Stimulated activated CD4-positive, alpha-beta T cell treated with anti-CD3 and anti-CD28 coated beads, Interleukin-2, amount 100 ng/mL, for 48 hours (primary cell): ENCODE data around the gene STRA8.
"Not testable (repeated sequence)": the region's sequence is repeated elsewhere in the genome, so short reads cannot be mapped to it uniquely, and the experiment has no call there.

Experiments
- DNase-seq, 2 donors: peaks; one replicate each; pipeline ENCODE4 v3.0.0-alpha.2; 2020

Gene STRA8

DNA sequence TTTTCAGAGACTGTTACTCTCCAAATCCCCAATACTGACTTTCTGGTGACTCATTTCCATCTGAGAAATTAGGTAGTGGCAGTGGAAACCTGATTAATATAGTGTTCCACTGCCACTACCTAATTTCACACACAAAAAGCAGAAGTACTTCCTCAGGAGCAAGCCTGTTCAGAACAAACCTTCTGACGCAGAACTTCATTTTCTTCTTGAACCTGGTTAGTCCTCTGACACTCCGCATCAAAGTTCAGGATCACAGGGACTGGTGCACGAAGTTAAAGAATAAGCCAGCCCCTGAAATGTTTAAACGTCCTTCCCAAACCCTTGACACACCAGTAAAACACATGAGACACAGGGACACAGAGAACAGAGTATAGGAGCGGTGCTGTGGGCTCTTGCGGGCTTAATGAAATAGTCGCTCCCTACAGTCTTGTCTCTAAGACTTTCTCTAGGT, 26.7 kb upstream of the STRA8 start:
- no peak for DNase-seq

DNA sequence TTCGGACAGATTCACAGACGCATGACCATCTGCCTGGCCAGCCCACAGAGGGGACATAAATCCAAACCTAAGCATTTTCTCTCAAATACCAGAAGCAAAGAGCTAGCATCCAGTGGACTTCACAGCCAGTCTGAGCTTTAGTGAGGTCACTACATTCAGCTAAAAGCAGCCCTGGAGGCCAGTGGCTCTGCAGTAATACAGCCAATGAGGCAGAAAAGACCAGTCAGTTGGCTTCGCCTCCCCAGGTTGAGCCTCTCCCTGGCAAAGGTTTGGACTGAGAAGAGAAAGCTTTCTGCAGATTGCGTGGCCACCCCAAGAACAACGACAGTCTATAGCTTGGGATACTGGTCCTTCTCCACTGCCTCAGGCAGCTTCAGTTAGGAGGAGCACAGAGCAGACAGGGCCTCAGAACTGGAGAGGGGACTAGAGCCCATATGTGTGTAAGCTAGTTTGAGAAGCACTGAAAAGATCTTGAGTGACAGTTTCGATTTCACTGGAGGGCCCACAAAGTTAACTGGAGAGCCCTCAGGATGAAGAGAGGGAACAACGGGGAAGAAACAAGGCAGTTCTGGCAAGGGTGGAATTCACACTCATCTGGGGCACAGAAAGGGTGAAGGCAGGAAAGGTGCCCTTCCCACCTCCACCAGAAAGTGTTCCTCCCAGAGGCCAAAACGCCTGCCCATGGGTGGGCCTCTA, 26.1 kb upstream of the STRA8 start:
- no peak for DNase-seq

DNA sequence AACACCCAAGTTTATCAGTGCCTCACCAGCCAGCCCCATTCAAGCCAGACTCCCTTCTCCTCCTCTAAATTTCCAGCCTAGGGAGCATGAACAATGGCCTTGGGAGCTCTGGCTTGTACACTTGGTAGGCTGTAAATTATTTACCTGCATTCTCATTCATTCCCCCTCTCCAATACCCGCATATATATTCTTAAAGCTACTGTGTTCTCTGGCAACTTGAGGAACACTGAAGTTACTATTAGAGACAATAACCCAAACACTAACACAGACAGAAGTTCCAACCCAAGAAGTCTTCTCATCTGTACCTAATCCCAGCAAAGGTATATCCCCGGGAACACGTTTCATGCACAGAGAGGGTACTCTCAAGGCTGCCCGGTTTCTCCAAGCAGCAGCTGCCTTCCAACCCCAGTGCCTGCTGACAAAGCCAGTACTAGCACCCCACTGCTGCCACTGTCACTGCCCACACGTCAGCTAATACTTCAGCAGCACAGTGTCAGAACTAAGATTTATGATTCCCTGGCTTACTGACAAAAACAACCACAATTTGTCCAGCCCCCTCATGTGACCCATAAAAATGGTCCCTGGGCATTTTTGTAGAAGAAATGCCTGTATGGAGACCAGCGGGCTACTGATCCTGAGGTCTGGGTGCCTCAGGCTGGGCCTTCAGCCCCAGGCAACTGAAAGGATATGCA, 25.4 kb upstream of the STRA8 start:
- DNase-seq: no peak

DNA sequence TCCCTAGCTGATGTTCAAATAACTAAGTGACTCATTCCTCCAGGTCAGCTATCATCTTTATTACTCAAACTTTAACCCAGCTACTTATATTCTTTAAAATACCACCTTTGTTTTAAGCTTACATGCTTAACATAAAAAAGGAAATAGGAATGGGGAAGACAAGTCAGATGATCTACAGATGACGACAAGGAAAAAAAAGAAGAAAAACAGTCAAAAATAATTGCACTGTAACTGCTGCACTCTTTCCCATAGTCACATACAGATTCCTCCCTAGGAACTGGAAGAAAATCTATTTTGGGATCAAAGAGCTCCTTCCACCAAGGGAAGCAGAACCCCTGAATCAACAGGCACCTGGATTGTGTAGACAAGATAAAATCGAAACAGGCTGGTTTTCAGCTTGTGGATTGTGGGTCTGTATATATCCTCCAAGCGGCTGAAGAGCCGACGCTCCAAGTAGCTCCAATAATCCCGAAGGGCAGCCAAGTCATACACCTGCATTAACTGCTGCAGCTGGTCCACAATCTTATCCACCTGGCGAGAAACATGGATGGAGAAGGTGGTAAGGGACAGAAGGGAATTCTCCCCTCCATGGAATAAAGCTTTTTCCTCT, 24.3 kb upstream of the STRA8 start:
- DNase-seq: no peak

DNA sequence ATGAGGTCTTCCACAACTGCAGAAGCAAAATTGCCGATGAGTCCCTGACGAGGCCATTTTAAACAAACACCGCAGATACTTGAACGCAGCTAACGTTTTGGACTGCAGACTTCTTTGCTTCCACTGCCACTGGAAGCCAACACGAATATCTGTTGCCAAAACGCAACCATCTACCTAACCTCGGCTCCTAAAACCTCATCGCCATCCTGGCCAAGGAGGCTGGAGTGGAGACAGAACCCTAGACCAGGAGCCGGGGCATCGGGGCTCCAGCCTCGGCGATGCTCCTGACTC, 22.8 kb upstream of the STRA8 start:
- DNase-seq: peak in 1 of 2 donors; percentile 12

DNA sequence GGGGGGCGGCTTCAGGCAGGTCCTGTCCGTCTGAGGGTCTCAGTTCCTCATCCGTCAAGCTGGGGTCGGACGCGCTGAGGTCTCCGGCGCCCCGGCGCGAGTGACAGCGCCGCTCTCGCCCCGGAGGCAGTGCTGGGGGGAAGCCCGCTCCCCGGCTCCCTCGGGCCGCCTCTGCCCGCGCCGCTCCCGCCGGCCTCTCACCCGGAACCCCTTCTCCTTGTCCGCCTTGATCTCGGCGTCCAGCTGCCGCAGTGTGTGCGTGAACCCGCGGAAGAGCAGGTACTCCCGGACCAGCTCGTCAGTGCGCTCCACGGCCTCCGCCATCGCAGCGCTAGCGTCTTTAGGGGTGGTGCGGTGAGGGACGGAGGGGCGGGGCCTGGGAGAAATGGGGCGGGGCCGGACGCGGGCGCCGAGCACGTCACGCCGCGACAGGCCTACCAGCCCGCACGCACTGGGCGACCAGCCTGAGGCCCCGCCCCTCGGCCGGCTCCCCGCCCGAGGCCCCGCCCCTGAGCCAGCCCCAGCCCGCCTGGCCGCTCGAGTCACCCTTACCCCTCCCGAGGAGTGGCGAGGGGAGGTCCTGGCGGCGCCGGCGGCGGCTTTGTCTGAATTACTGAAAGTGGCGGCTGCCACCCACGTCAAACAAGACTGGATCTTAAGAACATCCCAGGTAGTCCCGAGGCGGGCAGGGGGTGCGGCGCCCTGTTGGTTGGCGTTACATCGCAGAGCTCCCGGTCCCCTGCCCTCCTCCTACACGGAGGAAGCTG, 22.3 kb upstream of the STRA8 start, which contains the start of gene WDR91:
TSS of gene WDR91 (minus strand) at position 348 of the 767 bp plus-strand sequence. CDS start at position 324, 24 bp downstream.
- peak; percentile 97 to 98 for DNase-seq

DNA sequence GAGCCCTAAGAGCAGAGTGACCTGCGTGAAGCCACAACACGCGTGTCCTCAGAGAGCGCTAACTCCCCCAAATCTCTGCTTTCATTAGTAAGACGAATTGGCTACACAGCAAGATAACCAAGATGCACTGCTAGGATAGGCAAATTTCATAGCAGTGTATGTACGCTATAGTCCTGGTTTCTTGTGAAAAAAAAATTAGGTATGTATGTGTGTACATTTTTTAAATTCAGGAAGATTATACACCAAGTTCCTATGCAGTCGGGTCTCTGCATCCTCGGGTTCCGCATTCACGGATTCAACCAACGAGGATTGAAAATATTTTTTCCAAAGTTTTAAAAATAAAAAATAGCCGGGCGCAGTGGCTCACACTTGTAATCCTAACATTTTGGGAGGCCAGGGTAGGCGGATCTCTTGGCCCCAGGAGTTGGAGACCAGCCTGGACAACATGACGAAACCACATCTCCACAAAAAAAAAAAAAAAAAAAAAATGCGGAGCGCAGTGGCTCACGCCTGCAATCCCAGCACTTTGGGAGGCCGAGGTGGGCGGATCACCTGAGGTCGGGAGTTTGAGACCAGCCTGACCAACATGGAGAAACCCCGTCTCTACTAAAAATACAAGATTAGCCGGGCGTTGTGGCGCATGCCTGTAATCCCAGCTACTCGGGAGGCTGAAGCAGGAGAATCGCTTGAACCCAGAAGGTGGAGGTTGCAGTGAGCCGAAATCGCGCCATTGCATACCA, 21.5 kb upstream of the STRA8 start:
- not testable (repeated sequence) for DNase-seq

DNA sequence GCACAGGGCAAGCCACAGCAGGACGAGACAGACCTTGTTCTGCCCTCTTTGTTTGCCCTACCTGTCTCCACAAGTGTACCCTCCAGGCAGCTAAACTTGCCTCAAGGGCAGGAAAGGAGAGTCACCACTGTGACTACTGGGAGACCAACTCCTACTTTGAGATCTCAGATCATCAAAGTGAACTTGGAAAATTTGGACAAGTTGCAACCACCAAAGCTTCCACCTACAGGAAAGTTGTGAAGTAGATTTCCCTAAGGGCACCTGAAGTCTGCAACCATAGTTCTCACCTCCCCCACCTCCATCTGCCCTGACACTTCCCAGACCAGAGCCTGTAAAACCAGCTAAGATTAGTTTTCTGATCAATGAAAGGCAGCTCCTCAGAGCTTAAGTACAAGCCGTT, 19.8 kb upstream of the STRA8 start:
- DNase-seq: no peak

DNA sequence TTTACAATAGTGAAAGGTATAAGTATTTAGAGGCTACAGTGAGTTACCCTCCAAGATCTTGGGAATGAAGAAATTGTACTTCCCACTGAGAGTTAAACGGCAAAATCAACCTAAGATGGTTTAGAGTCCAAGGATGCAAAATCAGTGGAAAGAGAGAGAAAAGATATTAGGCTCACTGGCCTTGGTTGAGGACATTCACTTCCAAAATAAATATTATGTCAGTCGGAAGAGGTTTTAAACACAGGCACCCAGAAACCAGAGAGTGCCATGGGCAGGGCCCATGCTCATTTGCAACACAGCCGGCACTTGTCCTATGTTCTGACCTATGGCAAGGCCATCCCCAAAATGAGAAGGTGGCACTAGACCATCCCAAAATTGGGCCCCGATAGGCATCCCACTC, 18.5 kb upstream of the STRA8 start:
- no peak for DNase-seq

DNA sequence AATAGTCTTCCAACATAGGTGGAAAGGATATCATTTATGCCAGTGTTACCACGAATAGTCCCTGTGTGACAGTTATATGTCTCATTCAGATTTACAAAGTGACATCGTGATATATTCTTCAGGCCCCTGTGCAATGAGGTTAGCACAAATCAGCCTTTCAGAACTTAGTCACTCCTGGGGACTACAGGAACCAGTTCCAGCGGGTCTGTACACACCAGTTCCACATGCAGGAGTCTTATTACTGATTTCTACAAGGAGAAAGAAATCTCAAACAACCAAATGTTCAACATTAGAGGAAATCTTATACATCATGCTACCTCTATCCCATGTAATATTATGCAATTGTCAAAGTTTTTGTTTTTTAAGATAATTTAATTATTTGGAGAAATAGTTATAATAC, 17.9 kb upstream of the STRA8 start:
- no peak for DNase-seq

DNA sequence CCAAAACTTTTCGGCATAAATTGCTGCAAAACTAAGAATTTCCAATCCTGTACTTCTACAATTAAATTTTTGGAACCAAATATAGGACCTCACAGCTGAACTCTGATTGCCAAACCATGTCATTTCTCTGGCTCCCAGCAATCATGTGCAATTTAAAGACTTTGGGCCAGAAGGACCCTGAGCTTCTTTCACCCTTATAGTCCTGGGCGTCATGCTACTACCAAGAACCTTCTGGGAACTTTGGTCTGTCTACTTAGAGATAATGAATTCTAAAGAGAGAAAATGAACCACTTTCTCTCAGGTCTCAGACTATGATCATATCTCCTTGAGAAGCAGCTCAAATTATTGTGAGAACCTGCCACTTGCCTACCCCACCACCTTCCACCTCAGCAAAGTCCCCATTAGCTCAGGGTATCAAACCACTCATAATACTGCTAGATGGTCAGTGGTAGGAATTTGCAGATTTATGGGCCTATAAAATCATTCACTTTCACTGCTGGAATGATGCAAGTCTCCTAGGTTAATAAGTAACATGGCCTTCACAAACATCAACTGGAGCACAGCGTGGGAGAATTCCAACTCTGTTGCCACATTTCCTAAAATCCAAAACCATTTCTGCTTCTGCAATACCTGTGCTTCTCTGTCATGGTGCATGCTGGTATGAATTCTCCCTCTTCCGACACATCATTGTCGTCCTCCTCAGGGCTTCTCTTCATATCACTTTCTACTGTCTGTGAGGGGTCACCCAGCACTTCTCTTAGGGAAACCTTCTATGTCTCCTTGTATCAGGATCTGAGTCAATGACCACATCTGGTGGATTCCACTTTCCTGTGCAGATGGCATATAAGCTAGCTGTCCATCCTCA, 15.8 kb upstream of the STRA8 start:
- no peak for DNase-seq

DNA sequence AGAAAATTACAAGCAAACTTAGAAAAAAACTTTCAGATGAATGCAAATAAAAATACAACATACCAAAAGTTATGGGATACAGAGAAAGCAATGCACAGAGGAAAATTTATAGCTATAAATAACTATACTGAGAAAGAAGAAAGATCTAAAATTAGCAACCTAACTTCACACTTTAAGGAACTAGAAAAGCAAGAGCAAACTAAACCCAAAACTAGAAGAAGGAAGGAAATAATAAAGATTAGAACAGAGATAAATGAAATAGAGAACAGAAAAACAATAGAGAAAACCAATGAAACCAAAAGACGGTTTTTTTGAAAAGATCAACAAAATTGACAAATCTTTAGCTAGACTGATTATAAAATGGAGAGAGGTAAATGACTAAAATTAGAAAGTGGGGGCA, 9.6 kb upstream of the STRA8 start:
- DNase-seq: no peak

DNA sequence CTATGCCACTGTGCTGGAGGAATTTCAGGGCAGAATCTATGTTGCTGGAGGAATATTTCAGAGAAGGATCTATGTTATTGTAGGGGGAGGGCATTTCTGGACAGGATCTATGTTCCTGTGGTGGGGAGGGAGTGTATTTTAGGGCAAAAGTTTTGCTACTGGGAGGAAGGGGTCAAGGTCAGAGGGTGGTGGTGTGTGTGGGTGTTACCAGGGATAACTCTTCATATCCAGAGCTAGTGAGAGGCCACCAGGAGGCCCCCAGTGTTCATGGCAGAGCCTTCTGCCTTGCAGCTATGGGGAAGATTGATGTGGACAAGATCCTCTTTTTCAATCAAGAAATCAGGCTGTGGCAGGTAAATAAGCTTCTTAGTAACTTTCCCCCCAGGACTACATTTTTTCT, 2.0 kb upstream of the STRA8 start:
- no peak for DNase-seq

DNA sequence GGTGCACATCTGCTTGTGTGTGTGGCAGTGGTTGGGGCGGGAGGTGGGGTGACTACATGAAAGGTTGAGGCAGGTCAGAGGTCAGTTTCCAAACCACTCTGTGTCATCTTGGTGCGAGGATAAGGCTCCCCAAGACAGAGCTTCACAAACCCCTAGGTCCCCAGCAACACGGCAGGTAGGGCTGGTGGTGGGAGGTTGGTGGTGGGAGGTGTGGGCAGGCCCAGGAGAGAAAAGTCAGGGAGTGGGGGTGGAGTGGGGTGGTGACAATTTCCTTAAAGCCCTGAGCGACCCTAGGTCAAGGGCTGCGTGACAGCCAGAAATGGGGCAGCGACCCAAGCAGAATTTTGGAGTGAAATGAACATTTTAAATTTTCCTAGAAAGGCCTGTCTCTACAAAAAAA, 1.6 kb upstream of the STRA8 start:
- DNase-seq: no peak

DNA sequence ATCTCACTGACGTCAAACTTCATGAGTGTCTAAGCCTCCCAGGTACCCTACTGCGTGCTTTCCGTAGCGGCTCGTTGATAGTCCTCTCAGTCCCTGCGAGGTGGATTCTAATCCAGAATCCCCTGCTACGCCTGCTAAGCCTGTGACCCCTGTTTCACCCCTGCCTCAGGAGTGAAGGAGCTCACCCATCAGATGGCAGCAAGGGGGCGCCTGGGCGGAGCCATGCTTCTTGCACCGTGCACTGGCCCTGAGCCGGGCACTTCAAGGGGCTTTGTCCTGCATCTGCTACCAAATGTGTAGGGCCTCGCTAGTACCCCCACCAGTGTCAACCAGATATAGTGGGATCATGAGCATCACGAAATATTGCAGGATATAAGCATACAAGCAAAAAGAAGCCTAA, 918 bp upstream of the STRA8 start:
- DNase-seq: no peak

DNA sequence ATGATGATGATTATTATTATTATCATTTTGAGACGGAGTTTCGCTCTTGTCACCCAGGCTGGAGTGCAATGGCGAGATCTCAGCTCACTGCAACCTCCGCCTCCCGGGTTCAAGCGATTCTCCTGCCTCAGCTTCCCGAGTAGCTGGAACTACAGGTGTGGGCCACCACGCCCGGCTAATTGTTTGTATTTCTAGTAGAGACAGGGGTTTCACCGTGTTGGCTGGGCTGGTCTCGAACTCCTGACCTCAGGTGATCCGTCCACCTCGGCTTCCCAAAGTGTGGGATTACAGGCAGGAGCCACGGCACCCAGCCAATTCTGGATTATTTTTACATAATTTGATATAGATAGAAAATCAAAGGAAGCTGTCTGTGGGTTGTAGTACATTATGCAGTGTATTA, 457 bp downstream of the STRA8 start:
- DNase-seq: not testable (repeated sequence)

DNA sequence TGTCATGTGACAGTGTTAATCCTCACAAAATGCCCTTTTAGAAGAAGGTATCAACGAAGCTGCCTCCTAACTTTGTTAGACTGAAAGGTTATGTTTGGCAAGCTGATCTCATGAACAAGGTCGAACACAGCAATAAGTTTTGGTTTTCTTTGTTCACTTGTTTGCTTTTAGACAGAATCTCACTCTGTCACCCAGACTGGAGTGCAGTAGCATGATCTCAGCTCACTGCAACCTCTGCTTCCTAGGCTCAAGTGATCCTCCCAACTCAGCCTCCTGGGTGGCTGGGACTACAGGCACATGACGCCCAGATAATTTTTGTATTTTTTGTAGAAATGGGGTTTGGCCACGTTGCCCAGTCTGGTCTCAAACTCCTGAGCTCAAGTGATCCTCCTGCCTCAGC, 1.1 kb downstream of the STRA8 start:
- no peak for DNase-seq

DNA sequence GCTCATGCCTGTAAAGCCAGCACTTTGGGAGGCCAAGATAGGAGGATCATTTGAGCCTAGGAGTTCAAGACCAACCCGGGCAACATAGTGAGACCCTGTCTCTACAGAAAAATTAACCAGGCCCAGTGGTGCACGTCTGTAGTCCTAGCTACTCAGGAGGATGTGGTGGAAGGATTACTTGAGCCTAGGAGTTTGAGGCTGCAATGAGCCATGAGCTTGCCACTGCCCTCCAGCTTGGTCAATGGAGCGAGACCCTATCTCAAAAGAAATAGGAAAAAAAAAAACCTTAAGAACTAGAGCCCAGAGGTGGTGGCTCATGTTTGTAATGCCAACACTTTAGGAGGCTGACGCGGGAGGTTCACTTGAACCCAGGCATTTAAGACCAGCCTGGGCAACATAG, 2.2 kb downstream of the STRA8 start:
- DNase-seq: no peak

DNA sequence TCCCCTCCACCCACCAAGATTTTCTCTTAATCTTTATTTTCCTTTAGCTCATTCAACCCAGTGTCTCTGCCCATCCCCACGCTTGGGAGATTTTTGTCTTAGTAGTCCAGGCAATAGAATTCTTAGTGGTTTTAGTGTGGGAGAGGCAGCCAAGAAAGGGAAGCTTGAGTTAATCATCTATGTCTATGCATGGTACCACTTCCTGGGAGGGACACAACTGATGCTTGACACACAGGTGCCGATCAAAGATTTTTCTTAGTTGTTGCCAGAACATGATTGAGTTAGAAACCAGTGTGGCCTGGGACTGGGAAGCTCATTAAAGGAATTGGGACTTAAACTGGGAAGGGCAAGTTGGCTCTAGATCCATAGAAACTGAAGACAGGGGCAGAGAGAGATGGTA, 3.1 kb downstream of the STRA8 start:
- no peak for DNase-seq

DNA sequence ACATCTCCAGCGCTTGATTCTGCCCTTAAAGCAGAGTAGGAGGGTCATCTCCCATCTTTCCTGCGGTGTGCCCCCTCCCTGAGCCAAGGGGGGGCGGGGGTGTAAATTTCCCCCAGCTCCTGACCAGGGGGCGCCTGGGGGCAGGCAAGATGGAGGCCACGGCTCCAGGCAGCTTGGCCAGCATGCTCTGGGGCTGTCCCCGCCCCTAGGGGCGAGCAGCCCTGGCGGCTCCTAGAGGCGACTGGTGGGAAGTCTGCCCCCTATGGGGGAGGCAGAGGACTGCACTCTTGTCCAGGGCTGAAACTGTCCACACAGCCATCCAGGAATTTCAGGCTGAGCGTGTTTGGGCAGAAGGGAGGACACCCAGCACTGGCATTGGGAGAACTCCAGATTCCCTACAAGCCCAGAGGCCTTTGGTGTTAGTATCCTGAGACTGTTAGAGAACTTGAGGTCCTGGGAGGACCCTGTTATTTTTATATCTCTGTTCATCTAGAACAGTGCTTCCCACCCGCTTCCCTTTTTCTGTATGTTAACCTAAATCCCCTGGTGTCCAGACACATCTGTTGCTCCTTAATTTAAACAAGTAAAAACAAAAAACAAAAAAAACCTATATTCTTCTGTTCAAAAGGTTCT, 4.6 kb downstream of the STRA8 start:
- DNase-seq: peak in 1 of 2 donors; percentile 14

DNA sequence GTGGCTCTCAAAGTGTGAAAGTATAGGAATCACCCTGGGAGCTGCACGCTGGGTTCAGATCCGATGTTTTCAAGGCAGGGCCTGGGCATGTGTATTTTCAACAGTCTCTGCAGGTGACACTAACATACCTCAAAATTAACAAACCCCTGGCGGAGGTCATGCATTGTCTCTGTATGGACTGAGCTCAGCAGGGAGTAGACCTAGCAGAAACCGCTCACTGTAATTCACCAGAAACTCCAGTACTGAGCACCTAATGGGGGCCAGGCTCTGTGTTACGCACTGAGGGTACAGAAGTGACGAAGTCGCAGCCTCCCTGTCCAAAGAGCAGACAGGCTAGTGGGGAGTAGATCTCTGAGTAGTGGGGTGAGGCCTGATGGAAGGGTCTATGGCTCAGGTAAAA, 5.6 kb downstream of the STRA8 start:
- no peak for DNase-seq
